ENCODE measurements around the gene NAGA.

- TF ChIP-seq, protein P1, sequence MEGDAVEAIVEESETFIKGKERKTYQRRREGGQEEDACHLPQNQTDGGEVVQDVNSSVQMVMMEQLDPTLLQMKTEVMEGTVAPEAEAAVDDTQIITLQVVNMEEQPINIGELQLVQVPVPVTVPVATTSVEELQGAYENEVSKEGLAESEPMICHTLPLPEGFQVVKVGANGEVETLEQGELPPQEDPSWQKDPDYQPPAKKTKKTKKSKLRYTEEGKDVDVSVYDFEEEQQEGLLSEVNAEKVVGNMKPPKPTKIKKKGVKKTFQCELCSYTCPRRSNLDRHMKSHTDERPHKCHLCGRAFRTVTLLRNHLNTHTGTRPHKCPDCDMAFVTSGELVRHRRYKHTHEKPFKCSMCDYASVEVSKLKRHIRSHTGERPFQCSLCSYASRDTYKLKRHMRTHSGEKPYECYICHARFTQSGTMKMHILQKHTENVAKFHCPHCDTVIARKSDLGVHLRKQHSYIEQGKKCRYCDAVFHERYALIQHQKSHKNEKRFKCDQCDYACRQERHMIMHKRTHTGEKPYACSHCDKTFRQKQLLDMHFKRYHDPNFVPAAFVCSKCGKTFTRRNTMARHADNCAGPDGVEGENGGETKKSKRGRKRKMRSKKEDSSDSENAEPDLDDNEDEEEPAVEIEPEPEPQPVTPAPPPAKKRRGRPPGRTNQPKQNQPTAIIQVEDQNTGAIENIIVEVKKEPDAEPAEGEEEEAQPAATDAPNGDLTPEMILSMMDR (conservative IDR thresholded peaks at IDR 0.05) = no peak
- no peak for TF ChIP-seq ZFX (IDR thresholded peaks at IDR 0.05)
Measured at GRCh38 chr22:42050641-42051180, 19.9 kb downstream of the NAGA start.

Measured in C4-2B (cell line).